ENCODE measurements around the gene BNIP3.

GRCh38 chr10:131930586-131931330 lies 51.0 kb downstream of the BNIP3 start:
- TF ChIP-seq CTCF (IDR thresholded peaks at IDR 0.05; ENCODE audit: poor library complexity) (no peak), EZH2phosphoT487 (IDR thresholded peaks at IDR 0.05; ENCODE audit: low read depth, severe bottlenecking, unreplicated experiment) (no peak), EZH2 (IDR thresholded peaks at IDR 0.05; ENCODE audit: borderline replicate concordance) (no peak)

Measured in hepatocyte (in vitro differentiated cells).